ENCODE results near the gene ITGA1.

Gene ITGA1

GRCh38 chr5:52875827-52876226 lies 88.1 kb downstream of the ITGA1 start:
- no peak for DNase-seq

GRCh38 chr5:52876456-52876855 lies 88.7 kb downstream of the ITGA1 start:
- no peak for DNase-seq

GRCh38 chr5:52878656-52879055 lies 90.9 kb downstream of the ITGA1 start:
- DNase-seq, result peak; percentile 9

- no peak for DNase-seq
Measured at GRCh38 chr5:52880541-52880940, 92.8 kb downstream of the ITGA1 start.

DNA sequence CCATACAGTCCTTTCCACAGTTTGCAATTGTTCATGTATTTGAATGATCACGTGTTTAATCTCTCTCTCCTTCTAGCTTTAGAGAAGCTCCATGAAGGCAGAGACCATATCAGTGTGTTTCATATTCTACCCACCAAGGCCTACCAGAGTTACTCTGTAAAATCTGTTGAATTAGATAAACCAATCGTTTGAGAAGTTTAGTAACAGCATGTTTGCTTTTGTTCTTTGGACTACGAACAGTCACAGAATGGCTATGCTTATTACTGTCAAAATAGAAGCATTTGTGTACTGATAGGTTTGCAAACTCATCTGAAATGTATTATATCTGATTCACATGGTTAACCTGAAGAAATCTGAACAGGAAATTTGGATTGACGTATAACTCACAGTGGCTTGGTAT lies 93.8 kb downstream of the ITGA1 start:
- no peak for DNase-seq

- DNase-seq, result no peak
Measured at GRCh38 chr5:52883110-52883509, 95.4 kb downstream of the ITGA1 start.

GRCh38 chr5:52884453-52884852 lies 96.7 kb downstream of the ITGA1 start:
- no peak for DNase-seq

DNA sequence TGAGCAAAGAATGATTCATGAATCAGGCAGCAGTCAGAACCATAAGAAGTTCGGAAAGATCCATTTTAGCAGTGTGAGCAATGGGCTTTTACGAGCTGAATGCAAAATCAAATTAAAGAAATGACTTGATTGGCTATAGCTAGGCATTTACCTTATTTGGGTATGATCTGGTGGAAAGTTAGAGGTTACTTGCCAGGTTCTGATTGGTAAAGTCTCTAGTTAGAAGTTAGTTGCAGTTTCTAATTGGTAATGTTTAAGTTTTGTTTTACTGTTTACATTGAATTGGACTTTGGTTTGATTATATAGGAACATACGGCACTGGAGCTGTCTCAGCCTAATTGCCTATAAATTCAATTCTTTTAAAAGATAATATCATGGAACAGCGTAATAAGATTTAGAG lies 97.9 kb downstream of the ITGA1 start:
- no peak for DNase-seq

- DNase-seq, result no peak
Measured at GRCh38 chr5:52886206-52886605, 98.5 kb downstream of the ITGA1 start.

DNA sequence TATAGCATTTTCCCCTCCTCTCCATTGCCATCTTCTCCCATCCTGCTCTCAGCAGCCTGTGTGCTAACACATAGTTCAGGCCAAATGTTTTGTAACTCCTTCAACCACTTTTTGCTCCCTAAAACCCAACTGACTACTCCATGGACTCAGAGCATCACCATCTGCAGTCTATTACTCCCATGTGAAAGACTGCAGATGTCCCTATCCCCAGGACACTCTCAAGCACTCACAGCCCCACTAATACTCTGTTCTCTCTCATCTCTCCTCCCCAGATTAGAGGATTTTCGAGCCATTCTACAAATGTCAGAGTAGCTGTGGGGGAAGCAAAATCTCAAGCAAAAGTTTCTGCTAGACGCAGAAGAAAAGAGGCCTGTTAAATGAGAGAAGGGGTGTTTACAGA lies 99.3 kb downstream of the ITGA1 start:
- DNase-seq, result no peak

GRCh38 chr5:52888363-52888762 lies 100.6 kb downstream of the ITGA1 start:
- DNase-seq, result no peak

DNA sequence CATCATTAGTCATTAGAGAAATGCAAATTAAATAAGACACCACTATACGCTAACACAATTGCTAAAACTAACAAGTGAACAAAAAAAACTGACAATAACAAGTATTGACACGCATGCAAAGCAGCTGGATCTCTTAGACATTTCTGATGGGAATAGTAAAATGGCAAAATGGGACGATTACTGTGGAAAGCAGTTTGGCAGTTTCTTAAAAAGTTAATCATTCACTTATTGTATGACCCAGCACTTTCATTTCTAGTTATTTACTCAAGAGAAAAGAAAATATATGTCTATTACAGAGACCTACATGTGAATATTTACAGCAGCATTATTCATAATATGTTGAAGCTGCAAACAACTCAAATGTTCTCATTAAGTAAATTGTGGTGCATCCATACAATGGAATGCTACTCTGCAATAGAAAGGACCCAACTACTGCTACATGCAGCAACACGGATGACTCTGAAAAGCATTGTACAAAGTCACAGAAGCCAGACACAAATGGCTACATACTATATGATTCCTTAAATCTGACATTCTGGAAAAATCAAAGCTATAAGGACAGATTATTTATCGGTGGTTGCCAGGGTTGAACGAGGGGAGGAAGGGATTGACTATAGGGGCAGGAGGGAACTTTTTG lies 104.6 kb downstream of the ITGA1 start:
- DNase-seq, result no peak

DNA sequence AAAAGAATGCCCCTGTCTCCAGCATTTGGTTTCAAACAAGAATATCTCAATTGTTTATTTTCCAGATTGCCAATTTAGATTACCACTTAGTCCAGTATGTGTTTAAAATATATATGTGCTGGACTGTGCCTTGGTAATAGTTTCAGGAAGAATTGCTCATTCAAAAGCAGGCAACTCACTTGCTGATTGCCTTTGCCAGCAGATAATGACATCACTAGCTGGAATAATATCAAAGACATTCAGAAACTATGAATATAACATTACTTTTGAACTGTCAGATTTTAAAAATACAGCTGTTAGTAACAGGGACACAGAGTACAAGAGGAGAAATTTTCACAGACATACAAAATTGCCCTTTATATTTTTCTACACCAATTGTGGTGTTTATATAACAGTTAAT lies 105.4 kb downstream of the ITGA1 start:
- no peak for DNase-seq

DNA sequence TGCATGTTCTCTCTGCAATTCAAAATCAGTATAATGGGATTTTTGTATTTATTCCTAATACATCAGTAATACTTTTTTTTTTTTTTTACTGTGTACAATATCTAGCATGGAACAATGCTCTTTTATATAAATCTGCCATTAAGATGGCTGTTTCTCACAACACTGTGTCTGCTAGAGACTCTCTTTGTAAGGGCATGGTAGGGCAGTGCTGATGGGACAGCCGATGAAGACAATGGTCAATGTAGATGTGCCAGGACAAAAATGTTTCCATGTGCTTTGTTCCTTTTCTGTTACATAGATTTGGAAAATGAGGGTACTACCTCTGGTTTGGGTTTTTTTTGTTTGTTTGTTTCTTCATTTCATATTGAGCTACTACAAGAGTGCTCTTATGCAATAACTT lies 106.1 kb downstream of the ITGA1 start:
- no peak for DNase-seq

GRCh38 chr5:52894451-52894850 lies 106.7 kb downstream of the ITGA1 start:
- DNase-seq, result no peak

DNA sequence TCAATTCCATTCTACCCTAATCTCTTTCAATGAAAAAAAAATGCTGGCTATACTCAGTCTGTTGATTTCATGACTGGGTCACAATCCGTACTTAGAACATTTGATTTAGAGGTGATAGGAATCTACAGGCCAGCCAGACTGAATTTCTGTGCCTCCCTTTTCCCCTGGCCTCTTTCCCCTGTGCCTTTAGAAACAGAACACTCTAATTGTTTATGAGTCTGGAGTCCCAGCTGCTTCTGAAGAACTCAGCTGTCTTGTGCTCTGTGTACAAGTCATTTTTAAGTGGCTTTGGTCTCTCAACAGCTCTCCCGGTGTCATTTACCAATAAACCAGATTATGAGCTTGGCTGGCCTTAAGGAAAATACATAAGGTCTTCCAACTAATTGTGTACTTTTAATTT lies 107.4 kb downstream of the ITGA1 start:
- peak; percentile 25 for DNase-seq

GRCh38 chr5:52895572-52896413 lies 108.1 kb downstream of the ITGA1 start:
- DNase-seq, result no peak

GRCh38 chr5:52896534-52897237 lies 109.0 kb downstream of the ITGA1 start:
- no peak for DNase-seq

DNA sequence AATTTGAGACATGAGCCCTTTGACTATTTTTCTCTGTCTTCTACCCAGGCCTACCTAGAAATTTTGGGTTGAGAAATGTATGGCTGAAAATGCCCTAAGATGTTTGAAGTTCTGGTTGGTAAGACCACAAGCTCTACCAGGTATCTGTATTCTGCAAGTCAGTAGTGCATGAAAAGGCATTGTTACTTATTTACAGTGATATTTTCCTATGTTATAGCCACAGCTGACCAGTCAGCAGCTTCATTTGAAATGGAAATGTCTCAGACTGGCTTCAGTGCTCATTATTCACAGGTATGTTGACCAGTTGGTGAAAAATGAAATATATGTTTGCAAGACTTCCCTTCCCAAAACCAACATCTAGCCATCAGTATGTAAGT lies 109.5 kb downstream of the ITGA1 start:
- no peak for DNase-seq

GRCh38 chr5:52898961-52899680 lies 111.4 kb downstream of the ITGA1 start:
- DNase-seq, result no peak

DNA sequence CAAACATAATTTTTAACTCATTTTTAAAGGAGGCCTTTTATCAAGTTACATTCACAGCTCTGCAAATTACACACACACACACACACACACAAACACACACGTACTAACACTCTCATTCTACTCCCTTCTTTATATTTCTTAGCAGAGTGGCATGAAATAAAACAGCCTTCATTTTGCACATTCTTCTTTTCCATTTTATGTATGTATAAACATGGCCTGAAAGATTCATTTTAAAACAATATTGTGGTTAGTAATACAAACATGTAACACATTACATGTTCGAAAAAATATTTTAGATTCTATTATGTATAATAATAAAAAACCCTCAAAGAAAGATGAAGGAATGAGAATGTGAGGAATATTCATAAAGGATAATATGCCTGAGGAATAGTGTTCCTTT lies 115.4 kb downstream of the ITGA1 start:
- no peak for DNase-seq

DNA sequence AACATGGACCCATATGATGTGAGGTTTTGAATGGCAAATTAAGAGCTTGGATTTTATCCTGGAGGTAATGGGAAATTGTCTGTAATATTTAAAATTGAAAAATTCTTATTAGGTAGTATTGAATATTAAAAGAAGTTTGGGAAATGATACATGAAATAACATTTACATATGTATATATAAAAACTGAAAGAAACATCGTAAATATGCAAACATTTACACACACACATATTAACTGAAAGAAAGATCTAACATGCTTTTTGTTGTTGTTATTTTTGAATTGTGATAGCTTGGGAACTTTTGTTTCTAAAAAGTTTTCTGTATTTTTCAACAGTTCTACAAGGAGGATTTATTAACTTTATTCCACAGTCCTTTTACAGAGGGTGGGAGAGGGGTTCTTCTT lies 118.6 kb downstream of the ITGA1 start:
- no peak for DNase-seq

- no peak for DNase-seq
Measured at GRCh38 chr5:52906845-52907244, 119.1 kb downstream of the ITGA1 start.
